HEK293 (cell line): ENCODE data around the gene PRKG1.

ENCODE experiments used
- CTCF ChIA-PET: fragments of 350-600 bp; formaldehyde crosslinking; extraction: SDS; loops from one replicate; lab custom pipeline; 2021; ENCODE audit warnings: antibody characterized with exemption; lab: Yijun Ruan, JAX
- POLR2A ChIA-PET: fragments of 300-600 bp; formaldehyde crosslinking; extraction: SDS; loops from one replicate; lab custom pipeline; 2020; ENCODE audit warnings: antibody characterized with exemption, inconsistent platforms; lab: Yijun Ruan, JAX
- H3K27ac ChIP-seq: fragments of 200-500 bp; sonication (Bioruptor generic); 2 replicates; pipeline ENCODE4 v1.5.1; 2014; ENCODE audit warnings: low read depth, low read length, control low read depth, inconsistent platforms; ENCODE audit errors: extremely low read depth
- H3K36me3 ChIP-seq, 2 experiments: fragments of 200-500 bp in 1 of 2; sonication (Bioruptor generic) in 1 of 2; 1 replicate in 1 of 2; 2 replicates in 1 of 2; pipeline ENCODE4 v1.5.1; 2014 to 2017; ENCODE audit warnings: inconsistent platforms in 2 of 2, low read length in 2 of 2; ENCODE audit not compliant: control insufficient read depth in 2 of 2, insufficient read depth in 1 of 2
- H3K4me1 ChIP-seq: fragments of 200-500 bp; sonication (Bioruptor generic); 2 replicates; pipeline ENCODE4 v1.5.1; 2014; ENCODE audit warnings: mild to moderate bottlenecking, low read length, inconsistent platforms; ENCODE audit not compliant: control insufficient read depth, insufficient read depth
- H3K4me3 ChIP-seq: 2 replicates; pipeline ENCODE4 v1.5.1; 2011; ENCODE audit warnings: low read depth, mild to moderate bottlenecking, control low read depth, low read length, moderate library complexity
- H3K9me3 ChIP-seq: fragments of 200-500 bp; sonication (Bioruptor generic); 2 replicates; pipeline ENCODE4 v1.5.1; 2014; ENCODE audit warnings: low read depth, low read length, inconsistent platforms; ENCODE audit not compliant: control insufficient read depth, insufficient read depth
- GLIS2 ChIP-seq: fragments of 450-650 bp; formaldehyde crosslinking; IDR thresholded peaks from 2 replicates; pipeline ENCODE4 v1.5.1; 2016; ENCODE audit warnings: missing biosample characterization, missing genetic modification characterization
- KLF1 ChIP-seq: fragments of 450-650 bp; formaldehyde crosslinking; IDR thresholded peaks from 2 replicates; pipeline ENCODE4 v1.5.1; 2016; ENCODE audit warnings: missing biosample characterization, missing genetic modification characterization
- KLF7 ChIP-seq: fragments of 450-650 bp; formaldehyde crosslinking; IDR thresholded peaks from 2 replicates; pipeline ENCODE4 v1.5.1; 2016; ENCODE audit warnings: missing biosample characterization, missing genetic modification characterization, borderline replicate concordance
- MEIS1 ChIP-seq: sonication (generic); formaldehyde crosslinking; IDR thresholded peaks from 2 replicates; pipeline ENCODE4 v1.8.1; 2022; ENCODE audit warnings: missing genetic modification reagents, mild to moderate bottlenecking, borderline replicate concordance
- RBAK ChIP-seq: fragments of 450-650 bp; formaldehyde crosslinking; IDR thresholded peaks from 2 replicates; pipeline ENCODE4 v1.5.1; 2016; ENCODE audit warnings: missing biosample characterization, missing genetic modification characterization
- REPIN1 ChIP-seq: fragments of 450-650 bp; formaldehyde crosslinking; IDR thresholded peaks from 2 replicates; pipeline ENCODE4 v1.5.1; 2017; ENCODE audit warnings: missing biosample characterization, missing genetic modification characterization, low read depth
- SCRT2 ChIP-seq: fragments of 450-650 bp; formaldehyde crosslinking; IDR thresholded peaks from 2 replicates; pipeline ENCODE4 v1.5.1; 2016; ENCODE audit warnings: missing biosample characterization, missing genetic modification characterization
- TRIM28 ChIP-seq: IDR thresholded peaks from 2 replicates; pipeline ENCODE4 v1.6.1; 2011; ENCODE audit warnings: low read length, control low read depth, borderline replicate concordance
- ZBTB1 ChIP-seq: fragments of 450-650 bp; formaldehyde crosslinking; IDR thresholded peaks from 2 replicates; pipeline ENCODE4 v1.5.1; 2016; ENCODE audit warnings: missing biosample characterization, missing genetic modification characterization
- ZBTB20 ChIP-seq: fragments of 450-650 bp; formaldehyde crosslinking; IDR thresholded peaks from 2 replicates; pipeline ENCODE4 v1.5.1; 2016; ENCODE audit warnings: missing biosample characterization, missing genetic modification characterization
- ZBTB48 ChIP-seq: fragments of 450-650 bp; formaldehyde crosslinking; IDR thresholded peaks from 2 replicates; pipeline ENCODE4 v1.5.1; 2016; ENCODE audit warnings: missing biosample characterization, missing genetic modification characterization
- ZBTB8A ChIP-seq: fragments of 450-650 bp; formaldehyde crosslinking; IDR thresholded peaks from 2 replicates; pipeline ENCODE4 v1.5.1; 2016; ENCODE audit warnings: missing biosample characterization, missing genetic modification characterization
- ZNF19 ChIP-seq: fragments of 450-650 bp; formaldehyde crosslinking; IDR thresholded peaks from 2 replicates; pipeline ENCODE4; 2016; ENCODE audit warnings: missing biosample characterization, missing genetic modification characterization, low read depth
- ZNF354C ChIP-seq: fragments of 450-650 bp; formaldehyde crosslinking; IDR thresholded peaks from 2 replicates; pipeline ENCODE4 v1.5.1; 2016; ENCODE audit warnings: missing biosample characterization, missing genetic modification characterization, low read depth, borderline replicate concordance
- ZNF426 ChIP-seq: fragments of 450-650 bp; formaldehyde crosslinking; IDR thresholded peaks from 2 replicates; pipeline ENCODE4 v1.5.1; 2017; ENCODE audit warnings: missing biosample characterization, missing genetic modification characterization, mild to moderate bottlenecking, inconsistent platforms, moderate library complexity
- ZNF501 ChIP-seq: fragments of 450-650 bp; formaldehyde crosslinking; IDR thresholded peaks from 2 replicates; pipeline ENCODE4 v1.5.1; 2016; ENCODE audit warnings: missing biosample characterization, missing genetic modification characterization
- ZNF510 ChIP-seq: fragments of 450-650 bp; formaldehyde crosslinking; IDR thresholded peaks from 2 replicates; pipeline ENCODE4 v1.5.1; 2018; ENCODE audit warnings: mild to moderate bottlenecking, missing genetic modification characterization, missing biosample characterization; ENCODE audit not compliant: insufficient replicate concordance
- ZNF660 ChIP-seq: fragments of 450-650 bp; IDR thresholded peaks from 2 replicates; pipeline ENCODE4 v1.5.1; 2018; ENCODE audit warnings: missing biosample characterization, mild to moderate bottlenecking, missing genetic modification characterization
- TF ChIP-seq, protein P1 (sequence below): fragments of 450-650 bp; formaldehyde crosslinking; IDR thresholded peaks from 2 replicates; pipeline ENCODE4 v1.5.1; 2016; ENCODE audit warnings: missing biosample characterization, missing genetic modification characterization
- TF ChIP-seq, protein P2 (sequence below): fragments of 450-650 bp; formaldehyde crosslinking; IDR thresholded peaks from 2 replicates; pipeline ENCODE4 v1.5.1; 2016; ENCODE audit warnings: missing biosample characterization, missing genetic modification characterization
- TF ChIP-seq, protein P3 (sequence below): fragments of 450-650 bp; formaldehyde crosslinking; IDR thresholded peaks from 2 replicates; pipeline ENCODE4 v1.5.1; 2016; ENCODE audit warnings: missing biosample characterization, missing genetic modification characterization
- TF ChIP-seq, protein P4 (sequence below): sonication (generic); formaldehyde crosslinking; IDR thresholded peaks from 2 replicates; pipeline ENCODE4 v1.8.1; 2022; ENCODE audit warnings: mild to moderate bottlenecking, moderate library complexity, missing genetic modification reagents

Gene PRKG1

DNA sequence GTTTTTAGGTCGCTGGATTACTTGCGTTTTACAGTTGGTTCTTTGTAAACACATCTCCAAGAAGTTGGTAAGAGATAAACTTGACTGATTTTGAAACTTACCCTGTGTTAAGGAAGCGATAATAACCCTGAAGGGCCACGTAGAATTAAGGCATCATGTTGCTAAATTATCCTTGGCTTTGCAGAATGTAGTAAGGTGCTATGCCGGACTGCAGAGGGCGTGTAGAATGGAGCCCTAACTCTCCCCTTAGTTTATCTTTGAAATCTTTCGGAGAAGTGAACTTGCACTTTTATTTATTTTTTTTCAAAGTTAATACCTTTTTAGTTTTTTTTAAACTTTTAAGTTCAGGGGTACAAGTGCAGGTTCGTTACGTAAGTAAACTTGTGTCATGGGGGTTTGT, 1031.0 kb downstream of the PRKG1 start:
- H3K4me1 ChIP-seq, result no peaks in the 10 kb centered on the region
- no peak overlapping the region for H3K27ac ChIP-seq
- no peaks in the 10 kb centered on the region for H3K36me3 ChIP-seq
- ChIA-PET POLR2A (no interaction called here), CTCF (interaction anchor here (0.6 kb wide), 1 partner anchor 18 kb away, joined by 3 read pairs; no protein-coding TSS in a partner anchor)
- no peaks in the 10 kb centered on the region for H3K9me3 ChIP-seq
- no peak overlapping the region for H3K4me3 ChIP-seq
- TF ChIP-seq ZNF426, result no peak
- no peak for TF ChIP-seq GLIS2 (tag by site-specific recombination)
- TF ChIP-seq, protein P1, sequence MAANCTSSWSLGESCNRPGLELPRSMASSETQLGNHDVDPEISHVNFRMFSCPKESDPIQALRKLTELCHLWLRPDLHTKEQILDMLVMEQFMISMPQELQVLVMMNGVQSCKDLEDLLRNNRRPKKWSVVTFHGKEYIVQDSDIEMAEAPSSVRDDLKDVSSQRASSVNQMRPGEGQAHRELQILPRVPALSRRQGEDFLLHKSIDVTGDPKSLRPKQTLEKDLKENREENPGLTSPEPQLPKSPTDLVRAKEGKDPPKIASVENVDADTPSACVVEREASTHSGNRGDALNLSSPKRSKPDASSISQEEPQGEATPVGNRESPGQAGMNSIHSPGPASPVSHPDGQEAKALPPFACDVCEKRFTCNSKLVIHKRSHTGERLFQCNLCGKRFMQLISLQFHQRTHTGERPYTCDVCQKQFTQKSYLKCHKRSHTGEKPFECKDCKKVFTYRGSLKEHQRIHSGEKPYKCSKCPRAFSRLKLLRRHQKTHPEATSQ, result no peak
- TF ChIP-seq TRIM28, result no peak
- no peak for TF ChIP-seq REPIN1
- TF ChIP-seq, protein P2, sequence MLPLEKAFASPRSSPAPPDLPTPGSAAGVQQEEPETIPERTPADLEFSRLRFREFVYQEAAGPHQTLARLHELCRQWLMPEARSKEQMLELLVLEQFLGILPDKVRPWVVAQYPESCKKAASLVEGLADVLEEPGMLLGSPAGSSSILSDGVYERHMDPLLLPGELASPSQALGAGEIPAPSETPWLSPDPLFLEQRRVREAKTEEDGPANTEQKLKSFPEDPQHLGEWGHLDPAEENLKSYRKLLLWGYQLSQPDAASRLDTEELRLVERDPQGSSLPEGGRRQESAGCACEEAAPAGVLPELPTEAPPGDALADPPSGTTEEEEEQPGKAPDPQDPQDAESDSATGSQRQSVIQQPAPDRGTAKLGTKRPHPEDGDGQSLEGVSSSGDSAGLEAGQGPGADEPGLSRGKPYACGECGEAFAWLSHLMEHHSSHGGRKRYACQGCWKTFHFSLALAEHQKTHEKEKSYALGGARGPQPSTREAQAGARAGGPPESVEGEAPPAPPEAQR (tag by site-specific recombination), result no peak
- TF ChIP-seq ZBTB20 (tag by site-specific recombination), result no peak
- TF ChIP-seq KLF1 (tag by site-specific recombination), result no peak
- TF ChIP-seq, protein P3, sequence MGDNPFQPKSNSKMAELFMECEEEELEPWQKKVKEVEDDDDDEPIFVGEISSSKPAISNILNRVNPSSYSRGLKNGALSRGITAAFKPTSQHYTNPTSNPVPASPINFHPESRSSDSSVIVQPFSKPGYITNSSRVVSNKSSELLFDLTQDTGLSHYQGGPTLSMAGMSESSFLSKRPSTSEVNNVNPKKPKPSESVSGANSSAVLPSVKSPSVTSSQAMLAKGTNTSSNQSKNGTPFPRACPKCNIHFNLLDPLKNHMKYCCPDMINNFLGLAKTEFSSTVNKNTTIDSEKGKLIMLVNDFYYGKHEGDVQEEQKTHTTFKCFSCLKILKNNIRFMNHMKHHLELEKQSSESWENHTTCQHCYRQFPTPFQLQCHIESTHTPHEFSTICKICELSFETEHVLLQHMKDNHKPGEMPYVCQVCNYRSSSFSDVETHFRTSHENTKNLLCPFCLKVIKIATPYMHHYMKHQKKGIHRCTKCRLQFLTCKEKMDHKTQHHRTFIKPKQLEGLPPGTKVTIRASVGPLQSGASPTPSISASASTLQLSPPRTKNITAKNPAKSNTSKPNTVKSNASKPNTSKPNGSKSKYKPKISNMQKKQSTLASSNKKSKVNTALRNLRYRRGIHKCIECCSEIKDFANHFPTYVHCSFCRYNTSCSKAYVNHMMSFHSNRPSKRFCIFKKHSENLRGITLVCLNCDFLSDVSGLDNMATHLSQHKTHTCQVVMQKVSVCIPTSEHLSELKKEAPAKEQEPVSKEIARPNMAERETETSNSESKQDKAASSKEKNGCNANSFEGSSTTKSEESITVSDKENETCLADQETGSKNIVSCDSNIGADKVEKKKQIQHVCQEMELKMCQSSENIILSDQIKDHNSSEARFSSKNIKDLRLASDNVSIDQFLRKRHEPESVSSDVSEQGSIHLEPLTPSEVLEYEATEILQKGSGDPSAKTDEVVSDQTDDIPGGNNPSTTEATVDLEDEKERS (tag by site-specific recombination), result no peak
- no peak for TF ChIP-seq ZNF510 (tag by site-specific recombination)
- no peak for TF ChIP-seq ZBTB1 (tag by site-specific recombination)
- no peak for TF ChIP-seq MEIS1 (CRISPR knock-in tag)
- no peak for TF ChIP-seq ZNF19 (tag by site-specific recombination)
- no peak for TF ChIP-seq ZNF354C (tag by site-specific recombination)
- no peak for TF ChIP-seq SCRT2
- TF ChIP-seq RBAK (tag by site-specific recombination), result no peak
- no peak for TF ChIP-seq KLF7 (tag by site-specific recombination)

DNA sequence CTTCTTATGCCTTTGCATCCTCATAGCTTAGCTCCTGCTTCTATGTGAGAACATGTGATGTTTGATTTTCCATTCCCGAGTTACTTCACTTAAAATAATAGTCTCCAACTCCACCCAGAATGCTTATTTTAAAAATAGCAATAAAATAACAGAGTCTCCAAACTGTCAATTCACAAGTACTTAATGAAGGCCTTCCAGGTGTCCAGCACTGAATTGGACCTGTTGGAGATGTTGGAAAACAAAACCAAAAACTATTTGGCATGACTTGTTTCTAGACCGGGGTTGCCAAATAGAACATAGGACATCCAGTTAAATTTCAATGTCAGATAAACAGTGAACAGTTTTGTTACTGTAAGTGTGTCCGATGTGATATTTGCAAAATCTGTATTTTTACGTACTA, 1031.7 kb downstream of the PRKG1 start:
- Histone ChIP-seq H3K4me3 (no peak overlapping the region), H3K4me1 (no peaks in the 10 kb centered on the region), H3K9me3 (no peaks in the 10 kb centered on the region), H3K27ac (no peak overlapping the region)
- POLR2A ChIA-PET, result no interaction called here
- no peak for TF ChIP-seq ZBTB48 (tag by site-specific recombination)
- TF ChIP-seq ZNF660 (tag by site-specific recombination), result no peak
- TF ChIP-seq, protein P4, sequence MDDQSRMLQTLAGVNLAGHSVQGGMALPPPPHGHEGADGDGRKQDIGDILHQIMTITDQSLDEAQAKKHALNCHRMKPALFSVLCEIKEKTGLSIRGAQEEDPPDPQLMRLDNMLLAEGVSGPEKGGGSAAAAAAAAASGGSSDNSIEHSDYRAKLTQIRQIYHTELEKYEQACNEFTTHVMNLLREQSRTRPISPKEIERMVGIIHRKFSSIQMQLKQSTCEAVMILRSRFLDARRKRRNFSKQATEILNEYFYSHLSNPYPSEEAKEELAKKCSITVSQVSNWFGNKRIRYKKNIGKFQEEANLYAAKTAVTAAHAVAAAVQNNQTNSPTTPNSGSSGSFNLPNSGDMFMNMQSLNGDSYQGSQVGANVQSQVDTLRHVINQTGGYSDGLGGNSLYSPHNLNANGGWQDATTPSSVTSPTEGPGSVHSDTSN (CRISPR knock-in tag), result no peak
- no peak for TF ChIP-seq KLF7 (tag by site-specific recombination)
- no peak for TF ChIP-seq ZNF501
- TF ChIP-seq ZBTB8A (tag by site-specific recombination), result no peak
- TF ChIP-seq, all 188 proteins: peak for 0
- H3K36me3 ChIP-seq, result no peaks in the 10 kb centered on the region
- CTCF ChIA-PET, result interaction anchor here (0.6 kb wide), 1 partner anchor 17 kb away, joined by 3 read pairs; no protein-coding TSS in a partner anchor
